Activated T-cell treated with anti-CD3 and anti-CD28 coated beads, Interleukin-2, amount 50 U/mL, for 48 hours (primary cell): ENCODE results near the gene LRRC32.
A peak's percentile ranks its signal among the peaks of the same experiment; 100 is the strongest.
"Not testable (repeated sequence)": the region's sequence is repeated elsewhere in the genome, so short reads cannot be mapped to it uniquely, and the experiment has no call there.

Source experiments
- DNase-seq, 2 experiments: peaks; one replicate each; pipeline ENCODE4 v3.0.0-alpha.2; 2020

The LRRC32 gene

DNA sequence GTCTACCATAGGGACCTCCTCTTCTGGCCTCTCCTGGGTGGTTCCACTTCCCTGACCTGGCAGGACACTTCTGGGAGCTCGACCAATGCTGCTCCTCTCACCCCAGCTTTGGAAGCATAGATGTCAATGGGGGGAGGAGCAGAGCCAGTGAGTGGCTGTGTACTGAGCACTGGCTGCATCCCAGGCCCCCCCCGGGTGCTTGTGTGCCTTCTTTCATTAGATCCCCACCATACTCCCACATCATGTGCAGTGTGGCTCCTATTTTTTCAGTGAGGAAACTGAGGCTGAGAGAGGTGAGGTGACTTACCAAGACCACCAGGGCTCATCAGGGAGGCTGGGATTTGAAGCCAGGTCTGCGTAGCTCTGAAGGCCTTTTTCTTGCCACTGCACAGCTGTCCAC, 44.3 kb downstream of the LRRC32 start:
- no peak for DNase-seq

DNA sequence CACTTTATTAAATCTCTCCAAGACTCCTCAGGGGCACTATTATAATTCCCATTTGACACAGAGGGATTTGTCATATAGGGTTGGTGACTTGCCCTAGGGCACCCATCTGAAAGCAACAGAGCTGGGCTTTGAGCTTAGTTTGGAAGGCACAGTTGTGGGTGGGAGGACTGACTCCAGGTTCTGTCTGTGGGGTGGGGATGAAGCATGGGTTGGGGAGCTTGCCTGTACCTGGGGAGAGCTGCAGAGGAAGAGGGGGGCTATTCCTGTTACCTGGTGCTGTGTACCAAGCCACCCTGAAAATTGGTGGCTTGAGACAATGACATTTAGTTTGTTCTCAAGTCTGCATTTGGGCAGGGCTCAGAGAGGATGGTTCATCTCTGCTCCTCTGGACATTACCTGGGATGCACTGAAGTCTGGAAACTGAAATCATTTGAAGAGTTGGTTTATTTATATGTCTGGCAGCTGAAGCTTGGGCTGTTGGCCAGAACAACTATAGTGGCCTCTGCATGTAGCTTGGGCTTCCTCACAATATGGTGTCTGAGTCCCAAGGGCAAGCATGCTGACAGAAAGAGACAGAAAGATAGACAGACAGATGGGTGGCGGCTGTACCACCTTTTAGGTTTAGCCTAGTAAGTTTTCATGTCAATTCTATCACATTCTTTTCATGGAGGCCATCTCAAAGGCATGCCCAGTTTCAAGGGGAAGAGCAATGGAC, 44.9 kb downstream of the LRRC32 start:
- DNase-seq: peak in 1 of 2 experiments; percentile 17

DNA sequence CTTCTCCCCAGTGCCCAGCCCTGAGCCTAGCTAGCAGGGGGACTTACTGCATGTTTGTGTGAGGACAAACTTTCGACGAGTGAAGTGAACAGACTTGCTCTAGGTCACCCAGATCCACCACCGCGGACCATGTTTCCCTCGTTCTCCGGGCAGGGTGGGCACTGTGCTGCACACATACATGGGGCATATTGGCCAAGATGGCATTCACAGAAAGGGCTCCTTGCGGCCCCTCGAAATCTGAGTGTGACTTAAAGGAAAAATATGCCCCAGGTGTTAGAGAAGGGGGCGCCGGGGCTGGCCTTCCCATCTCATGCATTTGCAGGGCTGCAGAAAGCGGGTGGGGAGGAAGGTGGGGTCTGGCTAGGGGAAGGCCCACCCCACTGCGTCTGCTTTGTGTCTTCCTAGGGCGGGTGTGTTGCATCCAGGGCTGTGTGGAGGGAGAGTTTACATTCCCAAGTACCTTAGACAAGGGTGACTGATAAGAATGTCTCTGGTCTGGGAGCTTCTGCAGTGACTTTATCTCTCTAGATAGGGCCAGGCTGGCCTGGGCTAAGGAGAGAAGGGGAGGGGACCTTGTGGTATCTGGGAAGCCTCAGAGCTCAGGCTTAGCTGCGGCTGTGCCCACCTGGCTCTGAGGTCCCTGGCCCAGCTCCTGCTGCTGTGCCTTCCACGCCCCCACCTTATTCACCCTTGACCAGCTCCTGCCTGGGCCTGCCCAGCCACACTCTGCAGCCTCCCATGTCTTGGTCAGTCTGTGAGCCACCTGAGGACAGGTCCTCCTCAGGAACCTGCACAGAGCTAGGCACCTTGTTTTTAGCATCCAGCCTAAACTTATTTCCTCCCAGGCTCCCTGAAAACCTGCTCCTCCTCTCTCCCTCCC, 45.8 kb downstream of the LRRC32 start:
- peak in 1 of 2 experiments; percentile 14 for DNase-seq

DNA sequence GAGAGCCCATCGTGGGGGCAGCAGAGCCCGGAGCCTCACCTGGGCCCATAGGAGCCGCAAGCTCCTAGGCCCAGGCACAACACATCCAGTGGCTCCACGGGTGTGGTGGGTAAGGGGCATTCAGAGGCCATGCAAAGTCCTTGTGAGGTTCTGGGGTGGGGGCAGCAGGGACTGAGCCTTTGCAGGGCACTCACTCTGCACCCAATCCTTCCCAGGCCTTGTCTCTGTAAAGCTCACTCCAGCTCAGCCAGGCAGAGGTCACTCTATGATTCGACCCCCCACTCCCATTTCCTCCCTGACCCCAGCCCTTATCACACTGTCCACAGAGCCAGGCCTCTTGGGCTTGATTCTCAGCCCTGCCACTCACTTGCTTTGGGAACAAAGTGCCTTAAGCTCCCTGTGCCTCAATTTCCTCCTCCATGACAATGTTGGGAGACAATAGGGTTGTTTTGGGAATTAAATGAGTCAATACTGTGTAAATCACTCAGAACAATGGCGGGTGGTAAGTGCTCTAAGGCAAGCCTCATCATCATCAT, 46.6 kb downstream of the LRRC32 start:
- DNase-seq: no peak

DNA sequence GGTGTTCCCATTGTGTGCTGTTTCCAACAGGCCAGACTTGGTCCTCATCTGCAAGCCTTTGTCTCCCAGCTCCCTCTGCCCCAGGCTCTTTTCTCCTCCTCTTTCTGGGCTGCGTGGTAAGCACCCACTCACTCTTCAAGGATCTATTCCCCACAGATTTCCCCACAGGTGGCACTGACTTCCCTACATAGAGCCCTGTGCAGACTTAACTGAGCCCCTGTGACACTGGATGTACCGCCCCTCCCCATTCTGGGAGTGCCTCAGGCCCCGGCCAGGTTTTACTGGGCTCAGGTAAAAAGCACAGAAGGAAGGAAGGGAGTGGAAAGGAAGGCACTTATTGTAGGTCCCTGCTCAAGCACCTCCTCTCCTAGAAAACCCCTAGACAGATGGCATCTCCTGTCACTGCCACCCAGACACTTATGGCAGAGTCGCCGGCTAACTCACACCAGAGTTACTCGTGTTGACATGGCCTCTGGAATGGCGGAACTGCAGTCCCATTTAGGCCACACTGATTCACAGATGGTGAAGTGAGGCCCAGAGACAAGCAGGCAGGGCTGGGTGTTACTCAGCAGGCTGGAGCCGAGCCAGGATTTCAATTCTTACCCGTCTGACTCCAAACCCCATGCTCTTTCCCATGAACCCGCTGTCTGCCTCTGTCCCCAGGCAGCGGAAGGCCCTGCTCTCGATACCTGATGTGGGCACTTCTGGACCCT, 47.2 kb downstream of the LRRC32 start:
- DNase-seq: peak in 1 of 2 experiments; percentile 15

DNA sequence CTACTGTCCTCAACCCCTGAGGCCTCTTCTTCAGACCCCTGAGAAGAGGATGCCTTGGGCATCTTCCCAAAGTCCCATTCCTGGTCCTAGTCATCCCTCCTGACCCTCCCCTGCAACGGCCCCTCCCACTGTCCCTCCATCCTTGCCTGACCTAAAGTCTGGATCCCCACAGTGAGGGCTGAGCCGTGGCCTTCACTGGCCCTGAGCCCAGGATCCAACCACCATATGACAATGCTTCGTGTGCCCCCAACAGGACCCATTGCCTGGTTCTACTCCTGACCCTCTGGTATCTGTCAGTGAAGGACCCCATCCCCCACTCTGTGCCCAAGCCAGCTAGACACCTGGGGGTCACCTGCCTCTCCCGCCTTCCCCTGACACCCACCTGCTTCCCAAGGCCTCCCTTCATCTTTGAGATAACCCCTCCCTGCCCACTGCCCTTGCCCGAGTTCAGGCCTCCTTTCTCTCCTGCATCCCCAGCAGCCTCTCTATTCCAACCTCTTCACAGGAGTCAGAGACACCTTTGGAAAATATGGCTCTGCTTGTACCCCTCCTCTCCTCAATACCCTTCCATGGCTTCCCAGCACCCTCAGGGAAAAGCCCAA, 48.0 kb downstream of the LRRC32 start:
- no peak for DNase-seq

DNA sequence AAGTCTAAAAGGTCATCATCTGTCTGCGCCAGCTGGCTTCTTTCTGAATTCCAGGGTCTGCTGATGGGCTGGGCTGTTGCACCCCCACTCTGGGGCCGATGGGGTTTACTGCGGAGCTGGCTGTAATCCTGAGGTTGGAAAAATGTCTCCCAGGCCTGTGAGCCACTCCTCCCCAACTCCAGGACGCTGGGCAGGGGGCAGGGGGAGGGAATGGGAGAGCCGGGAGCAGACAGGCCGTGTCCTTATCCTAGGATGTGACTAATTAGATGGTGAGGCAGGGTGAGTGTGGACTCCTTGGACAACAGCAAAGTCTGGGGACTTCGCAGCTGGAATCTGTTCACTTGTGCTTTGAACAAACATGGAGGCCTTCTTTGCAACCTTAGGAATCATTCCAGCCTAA, 48.7 kb downstream of the LRRC32 start:
- DNase-seq: no peak

DNA sequence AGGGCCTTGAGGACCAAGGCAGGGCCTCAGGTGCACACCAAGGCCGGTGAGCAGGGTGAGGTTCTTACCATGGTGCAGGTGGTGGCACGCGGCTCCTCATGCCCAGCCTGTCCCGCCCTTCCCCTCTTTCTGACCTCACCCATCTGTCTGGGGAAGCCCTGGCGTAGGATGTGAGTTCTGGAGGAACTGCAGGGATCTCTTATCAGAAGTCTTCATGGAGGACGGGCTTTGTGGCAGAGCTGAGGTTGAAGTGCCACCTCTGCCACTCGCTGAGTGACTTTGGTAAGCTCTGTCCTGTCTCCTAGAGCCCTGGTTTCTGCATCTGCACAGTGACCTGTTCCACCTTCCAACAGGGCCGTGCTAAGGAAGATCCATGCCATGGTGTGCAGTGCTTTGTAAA, 49.1 kb downstream of the LRRC32 start:
- no peak for DNase-seq

DNA sequence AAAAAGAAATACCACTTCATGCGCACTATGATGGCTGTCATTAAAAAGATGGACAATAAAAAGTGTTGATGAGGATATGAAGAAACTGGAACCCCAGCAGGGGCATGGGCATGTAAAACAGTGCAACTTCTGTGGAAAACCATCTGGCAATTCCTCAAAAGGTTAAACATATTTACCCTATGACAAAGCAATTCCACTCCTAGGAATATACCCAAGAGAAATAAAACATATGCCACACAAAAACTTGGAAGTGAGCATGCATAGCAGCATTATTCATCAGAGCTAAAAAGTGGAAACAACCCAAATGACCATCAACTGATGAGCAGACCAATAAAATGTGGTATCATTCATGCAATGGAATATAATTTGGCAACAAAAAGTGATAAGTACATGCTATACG, 50.1 kb downstream of the LRRC32 start:
- DNase-seq: no peak

DNA sequence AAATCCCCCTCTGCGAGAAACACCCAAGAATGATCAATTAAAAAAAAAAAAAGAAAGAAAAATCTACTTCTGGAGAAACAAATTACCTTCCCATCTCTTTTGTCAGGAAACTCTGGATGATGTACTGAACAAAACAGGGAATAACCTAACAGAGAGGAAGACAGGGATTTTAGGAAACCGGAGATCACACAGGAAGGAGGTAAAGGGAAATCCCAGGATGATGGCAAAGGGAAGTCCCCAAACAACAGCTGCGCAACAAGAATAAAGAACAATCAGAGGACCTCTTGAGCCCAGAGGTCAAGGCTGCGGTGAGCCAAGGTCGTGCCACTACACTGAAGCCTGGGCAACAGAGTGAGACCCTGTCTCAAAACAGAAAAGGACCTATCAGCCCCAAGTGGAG, 50.7 kb downstream of the LRRC32 start:
- not testable (repeated sequence) for DNase-seq

DNA sequence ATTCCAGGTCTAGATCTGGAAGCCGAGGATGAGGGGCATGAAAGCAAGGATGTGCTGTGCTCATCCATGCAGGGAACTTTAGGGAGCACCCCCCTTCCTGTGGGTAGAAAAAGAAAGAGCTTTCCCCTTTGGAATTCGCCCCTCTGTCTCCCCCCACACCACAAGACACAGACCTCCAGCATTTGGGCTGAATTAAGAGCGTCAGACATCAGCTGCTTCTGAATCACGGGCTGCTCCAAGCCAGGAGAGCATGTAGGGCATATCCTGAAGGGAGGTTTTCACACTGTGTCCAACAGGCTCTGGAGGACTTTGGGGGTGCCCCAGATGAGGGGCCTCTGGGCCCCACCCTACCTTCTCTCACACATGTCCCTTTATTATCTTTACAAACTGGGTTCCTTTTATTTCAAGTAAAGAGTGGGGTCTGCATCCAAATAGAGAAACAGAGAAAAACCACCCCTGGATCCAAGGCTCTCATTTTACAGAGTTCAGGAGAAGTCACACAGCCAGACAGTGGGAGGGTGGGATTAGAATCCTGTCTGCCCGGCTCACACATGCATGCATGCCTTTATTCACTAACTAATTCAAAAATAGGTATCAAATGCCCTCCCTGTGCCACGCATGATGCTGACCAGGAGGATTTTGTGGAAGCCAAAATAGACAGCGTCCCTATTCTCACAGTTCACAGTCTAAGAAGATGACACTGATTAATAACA, 52.8 kb downstream of the LRRC32 start:
- no peak for DNase-seq

DNA sequence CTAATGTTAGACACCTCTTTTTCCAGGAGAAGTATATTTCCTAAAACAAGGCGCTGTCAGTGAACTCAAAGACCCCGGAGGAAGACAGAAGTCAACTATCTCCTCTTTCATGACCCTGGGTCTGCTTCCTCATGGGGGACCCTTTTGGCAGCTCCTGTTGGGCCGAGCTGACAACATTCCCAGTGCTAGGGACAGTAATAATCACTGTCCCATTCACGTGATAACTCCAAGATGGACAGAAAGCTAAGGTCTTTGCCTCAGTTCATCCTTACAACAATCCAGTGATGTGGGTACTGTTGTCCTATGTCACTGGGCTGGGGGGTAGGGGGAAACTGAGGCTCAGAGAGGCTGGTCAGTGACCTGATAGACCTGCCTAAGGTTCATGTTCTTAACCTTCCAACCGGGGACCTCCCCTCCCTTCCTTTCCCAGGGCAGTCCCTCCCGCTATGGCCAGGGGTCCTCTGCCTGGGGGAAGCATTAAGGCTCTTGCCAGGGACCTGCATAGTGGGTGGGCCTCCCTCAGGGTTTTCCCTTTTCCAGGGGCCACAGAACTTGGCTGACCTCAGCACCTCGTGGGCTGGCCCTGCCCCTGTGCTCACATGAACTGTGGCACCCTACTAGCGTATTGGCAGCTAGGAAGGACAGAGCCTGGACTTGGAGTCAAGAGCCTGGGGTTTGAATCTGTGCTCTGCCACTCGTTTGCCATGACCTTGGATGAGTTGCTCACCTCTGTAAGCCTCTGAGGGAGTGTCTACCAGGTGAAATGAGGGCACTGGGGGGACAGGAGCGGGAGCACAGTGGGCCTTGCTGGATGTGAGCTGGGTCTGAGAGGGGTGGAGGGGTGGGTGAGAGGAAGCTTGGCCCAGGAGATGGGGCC, 53.6 kb downstream of the LRRC32 start:
- no peak for DNase-seq

DNA sequence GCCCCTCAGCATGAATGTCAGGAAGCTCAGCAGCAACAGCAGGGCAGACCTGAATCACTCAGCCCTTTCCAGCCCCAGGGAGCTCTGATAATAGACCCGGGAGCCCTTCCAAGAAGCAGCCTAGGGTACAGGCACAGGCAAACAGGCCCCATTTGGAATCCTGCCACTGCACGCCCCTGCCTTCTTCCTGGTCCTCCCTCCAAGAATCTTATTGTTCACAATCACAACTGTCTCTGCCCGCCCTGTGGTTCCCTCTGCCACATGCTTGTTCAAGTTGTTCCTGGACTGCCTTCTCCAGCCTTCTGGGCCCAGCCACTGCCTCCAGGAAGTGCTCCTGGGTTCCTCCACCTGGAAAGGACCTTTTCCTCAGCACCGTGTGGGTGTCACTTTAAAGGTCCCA, 54.6 kb downstream of the LRRC32 start:
- no peak for DNase-seq

DNA sequence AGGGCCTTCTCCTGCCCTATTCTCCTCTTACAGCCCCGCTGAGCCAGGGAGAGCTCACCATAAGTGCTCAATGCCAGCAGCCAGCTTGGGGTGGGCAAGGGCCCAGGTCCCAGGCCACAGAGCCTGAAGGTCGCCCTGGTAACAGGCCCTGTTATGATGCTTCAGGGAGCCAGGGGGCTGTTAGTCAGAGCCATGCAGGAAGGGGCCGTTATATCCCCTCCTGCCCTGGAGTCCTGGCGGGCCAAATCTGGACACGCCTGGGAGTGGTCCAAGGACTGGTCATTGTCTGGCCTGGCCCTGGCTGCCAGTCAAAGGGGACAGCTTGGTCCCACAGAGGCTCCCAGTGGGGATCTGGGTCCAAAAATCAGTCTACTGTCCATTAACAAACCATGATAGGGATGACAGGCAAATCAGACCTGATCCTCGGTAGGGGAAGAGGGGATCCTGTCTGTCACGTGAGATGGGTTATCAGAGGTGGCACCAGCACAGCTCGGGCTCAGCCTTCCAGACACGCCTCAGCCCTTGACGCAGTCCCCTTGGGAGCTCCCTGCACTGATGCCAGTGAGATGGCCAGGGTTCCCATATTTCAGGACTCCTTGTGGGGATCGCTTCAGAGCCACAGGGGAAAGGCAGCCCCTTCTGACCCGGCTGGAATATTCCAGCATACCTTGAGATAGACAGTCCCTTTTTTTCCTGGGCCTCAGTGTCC, 55.9 kb downstream of the LRRC32 start:
- no peak for DNase-seq

DNA sequence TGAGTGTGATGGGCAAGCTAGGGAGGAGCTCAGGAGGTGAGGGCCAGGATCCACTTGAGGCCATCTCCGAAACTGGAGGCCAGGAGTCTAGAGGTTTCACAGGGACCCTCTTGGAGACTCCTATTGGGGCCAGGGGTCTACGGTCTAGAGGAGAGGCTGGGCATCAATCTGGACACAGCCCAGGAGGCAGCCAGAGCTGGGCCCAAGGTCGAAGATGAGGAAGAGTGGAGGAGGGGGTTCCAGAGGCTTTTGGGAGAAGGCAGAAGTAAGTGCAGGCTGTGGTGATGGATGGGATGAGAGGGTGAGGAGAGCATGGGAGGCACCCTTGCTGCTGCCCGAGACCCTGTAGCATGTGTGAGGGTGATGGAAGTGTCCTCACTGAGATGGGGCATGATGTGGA, 56.6 kb downstream of the LRRC32 start:
- no peak for DNase-seq

DNA sequence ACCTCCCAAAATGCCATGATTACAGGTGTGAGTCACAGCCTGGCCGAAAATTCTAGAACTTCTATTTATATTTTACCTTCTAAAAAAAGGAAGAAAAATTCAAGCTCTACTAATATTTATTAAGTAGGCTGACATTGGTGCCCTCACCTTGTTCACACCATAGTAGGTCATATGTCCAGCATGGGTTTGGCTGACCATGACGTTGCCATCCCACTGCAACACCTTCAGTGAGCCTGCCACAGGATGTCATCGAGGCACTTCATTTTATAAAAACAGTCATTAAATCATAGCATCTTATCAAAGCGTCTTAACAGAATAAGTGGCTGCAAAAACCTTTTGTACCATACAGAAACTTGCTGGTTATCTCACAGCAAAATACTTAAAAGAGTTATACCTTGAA, 58.3 kb downstream of the LRRC32 start:
- no peak for DNase-seq

DNA sequence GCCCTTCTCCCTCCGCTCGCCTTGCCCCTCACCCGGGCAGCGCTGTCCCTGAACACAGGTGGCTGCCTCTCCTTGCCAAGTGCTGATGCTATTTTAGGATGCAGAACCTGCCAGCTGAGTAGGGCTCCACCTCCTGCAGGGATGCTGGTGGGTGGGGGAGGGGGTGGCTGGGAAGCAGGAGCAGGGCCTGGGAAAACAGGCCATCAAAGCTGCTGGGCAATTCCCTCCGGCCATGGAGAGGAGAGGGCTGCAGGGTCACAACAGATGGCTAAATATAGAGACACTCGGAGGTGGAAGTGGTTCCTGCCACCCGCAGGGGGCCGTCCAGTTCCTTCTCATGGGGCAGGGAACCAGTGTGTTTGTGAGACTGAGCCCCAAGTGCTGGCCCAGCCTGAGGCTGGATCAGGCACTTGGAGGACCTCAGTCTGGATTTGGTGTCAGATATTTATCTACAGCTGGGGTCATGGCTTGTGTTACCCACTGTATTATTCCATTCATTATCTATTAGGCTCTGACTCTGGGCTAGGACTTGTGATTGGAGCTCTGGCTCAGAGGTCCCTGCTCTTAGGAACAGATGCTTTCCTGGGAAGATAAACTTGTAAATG, 59.6 kb downstream of the LRRC32 start:
- no peak for DNase-seq

DNA sequence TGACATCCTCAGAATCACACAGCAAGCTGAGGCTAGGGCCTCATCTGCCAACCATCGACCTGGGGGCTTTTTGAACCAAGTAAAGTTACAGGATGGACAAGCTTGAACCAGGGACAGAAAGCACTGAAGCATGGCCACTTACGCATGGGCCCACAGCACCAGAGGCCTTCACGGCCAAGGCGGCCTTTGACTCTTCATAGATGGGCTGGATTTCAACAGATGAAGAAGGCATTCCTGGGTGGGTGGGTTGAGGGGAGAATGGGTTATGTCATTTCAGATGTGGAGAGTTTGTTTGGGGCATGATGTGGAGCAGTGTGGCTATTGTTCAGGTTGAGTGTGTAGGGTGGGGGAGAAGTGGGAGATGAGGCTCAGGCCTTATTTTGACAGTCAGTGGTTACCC, 60.2 kb downstream of the LRRC32 start:
- no peak for DNase-seq

DNA sequence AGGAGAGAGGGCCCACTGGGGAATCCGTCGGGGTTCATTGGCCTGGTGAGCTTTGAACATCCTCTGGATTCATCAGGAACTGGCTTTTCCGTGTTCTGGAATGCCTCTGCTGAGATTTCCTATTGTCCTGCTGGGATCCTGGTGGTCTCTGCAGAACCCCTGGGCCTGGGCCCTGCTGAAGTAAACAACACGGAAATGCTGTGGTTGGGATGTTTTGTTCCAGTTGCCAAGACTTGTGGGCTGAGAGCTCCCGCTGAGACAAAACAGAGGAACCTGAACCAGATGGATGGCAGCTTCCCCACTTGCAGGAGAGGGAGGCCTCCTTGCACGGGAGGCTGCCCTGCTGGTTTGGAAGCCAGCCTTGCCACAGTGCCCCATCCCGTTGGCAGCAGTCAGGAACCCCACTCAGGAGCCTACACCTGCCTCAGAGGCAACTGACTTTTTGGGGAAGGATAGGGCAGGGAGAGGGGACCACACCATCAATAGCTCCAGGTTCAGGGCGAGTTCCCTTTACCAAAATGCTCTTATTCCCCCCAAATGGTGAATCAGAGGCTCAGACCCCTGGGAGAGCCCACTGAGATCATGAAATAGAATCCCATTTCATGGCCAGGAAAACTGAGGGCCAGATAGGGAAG, 60.7 kb downstream of the LRRC32 start:
- DNase-seq: no peak
